Fibroblast of peridontal ligament (primary cell): ENCODE measurements around the gene TMEM95.
"Not testable (repeated sequence)": the region's sequence is repeated elsewhere in the genome, so short reads cannot be mapped to it uniquely, and the experiment has no call there.

Experiments used
- DNase-seq: peaks from one replicate; pipeline ENCODE4 v3.0.0-alpha.2; 2010; ENCODE audit errors: extremely low read depth

TMEM95 gene

DNA sequence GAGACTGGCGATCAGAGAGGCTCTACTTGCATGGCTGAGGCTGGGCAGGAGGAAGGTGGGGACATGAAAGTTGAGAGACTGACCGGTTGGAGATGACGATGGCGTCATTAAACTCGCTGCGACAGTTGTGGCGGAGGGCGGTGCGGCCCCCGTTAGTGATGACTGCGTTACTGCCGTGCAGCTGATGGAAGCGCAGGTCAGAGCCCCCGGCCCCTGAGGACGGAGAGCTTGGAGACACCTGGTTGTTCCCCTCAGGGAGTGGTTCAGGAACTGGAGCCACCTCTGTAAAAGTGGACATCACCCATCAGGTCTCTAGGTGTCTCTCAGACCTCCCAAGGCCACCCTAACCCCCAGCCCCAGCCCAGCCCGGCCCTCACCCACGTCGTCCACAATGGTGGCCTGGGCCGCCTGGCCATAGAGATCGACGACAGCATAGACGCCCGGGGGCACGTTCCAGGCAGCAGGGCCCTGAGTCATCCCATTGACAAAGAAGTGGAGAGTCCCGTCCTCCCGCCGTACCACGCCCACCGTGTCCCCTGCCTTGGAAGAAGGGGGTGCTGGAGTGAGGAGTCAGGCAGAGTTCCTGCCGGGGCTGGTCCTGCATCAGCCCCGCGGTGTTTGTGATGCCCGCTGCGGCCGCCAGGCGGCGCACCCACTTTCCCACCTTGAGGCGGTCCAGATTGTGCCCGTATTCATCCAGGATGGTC is 31.1 kb upstream of the TMEM95 start:
- no peak for DNase-seq

DNA sequence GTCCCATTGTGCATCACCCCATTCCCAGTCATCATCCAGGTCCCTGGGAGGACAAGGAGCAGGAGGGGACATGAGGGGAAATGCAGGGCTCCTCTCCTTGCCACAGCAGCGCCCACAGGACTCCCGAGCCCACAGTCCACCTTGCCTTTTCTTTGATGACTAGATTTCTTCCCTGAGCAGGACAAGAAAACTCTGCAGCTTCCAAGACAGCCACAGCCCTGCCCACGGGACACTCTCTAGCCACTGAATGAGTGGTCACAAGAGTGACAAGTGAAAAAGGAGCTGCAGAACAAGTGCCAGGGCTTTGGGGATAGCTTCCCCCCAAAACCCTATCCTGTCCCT is 30.5 kb upstream of the TMEM95 start:
- DNase-seq, result no peak

DNA sequence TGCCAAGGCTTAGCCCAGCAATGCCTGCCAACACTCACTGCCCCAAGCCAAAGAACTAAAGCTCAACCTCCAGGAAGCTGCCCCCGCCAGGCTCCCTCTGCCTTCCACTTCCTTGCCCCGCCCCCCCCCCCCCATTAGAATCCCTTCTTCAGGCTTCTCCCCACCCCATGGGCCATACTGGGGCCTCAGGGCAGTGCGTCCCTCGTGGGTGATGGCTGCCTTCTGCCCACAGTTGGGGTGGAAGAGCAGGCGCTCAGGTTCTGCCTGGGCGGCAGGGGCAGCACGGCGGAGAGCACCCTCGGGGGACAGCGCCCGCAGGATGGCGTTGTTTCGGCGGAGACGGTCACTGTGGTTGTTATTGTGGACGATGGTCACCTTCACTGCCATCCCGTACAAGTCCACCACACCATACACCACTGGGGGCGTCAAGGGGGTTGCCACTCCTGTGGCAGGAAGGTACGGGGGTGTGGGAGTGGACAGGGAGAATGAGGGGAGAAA is 29.9 kb upstream of the TMEM95 start:
- no peak for DNase-seq

DNA sequence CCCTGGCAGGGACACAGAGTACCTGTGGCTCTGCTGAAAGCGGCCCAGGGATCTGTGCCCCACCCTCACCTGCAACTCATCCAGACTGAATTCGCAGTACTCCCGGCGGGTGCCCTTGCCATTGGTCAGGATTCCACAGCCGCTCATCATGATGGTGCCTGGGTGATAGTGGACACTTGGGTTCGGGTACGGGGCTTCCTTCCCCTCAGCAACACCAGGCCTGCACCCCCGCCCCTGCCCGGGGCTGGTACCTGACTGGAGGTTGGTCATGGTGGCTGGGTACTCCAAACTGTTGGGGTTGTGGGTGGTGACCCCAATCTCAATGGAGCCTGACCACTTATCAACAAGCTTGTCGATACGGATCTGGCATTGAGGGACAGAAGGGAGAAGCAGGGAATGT is 28.8 kb upstream of the TMEM95 start:
- DNase-seq, result no peak

DNA sequence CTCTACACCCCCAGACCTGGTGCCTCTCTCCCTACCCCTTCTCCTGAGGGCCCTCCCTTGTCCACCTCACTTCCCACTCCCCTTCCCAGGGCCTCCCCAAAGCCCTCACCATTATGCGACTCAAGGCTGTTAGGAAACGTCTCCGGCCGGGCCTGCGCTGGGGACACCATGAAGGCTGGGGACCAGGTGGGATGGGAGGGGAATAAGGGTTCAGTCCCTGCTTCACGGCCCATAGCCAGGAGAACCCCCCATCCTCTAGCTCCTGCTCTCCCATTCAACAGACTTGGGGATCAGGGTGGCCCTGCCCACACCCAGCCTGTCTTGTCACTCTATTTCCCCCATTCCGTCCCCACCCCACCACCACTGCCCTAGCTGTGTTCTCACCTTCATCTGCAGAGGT is 27.9 kb upstream of the TMEM95 start:
- no peak for DNase-seq

DNA sequence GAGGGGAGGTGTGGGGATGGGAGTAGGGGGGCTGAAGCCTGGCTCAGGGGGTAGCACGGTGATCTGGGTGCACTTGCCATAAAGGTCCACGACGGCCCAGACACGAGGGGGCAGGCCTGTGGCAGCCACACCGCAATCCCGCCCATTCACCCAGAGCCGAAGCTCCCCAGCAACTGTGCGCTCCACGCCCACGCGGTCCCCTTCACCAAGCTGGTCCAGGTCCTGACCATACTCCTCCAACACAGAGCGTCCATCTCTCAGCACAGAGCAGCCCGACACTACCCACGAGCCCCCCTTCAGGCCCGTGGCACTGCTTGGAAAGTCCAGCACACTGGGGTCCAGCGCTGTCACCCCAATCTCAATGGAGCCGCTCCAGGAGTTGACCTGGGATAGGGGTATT is 27.5 kb upstream of the TMEM95 start:
- DNase-seq, result no peak

DNA sequence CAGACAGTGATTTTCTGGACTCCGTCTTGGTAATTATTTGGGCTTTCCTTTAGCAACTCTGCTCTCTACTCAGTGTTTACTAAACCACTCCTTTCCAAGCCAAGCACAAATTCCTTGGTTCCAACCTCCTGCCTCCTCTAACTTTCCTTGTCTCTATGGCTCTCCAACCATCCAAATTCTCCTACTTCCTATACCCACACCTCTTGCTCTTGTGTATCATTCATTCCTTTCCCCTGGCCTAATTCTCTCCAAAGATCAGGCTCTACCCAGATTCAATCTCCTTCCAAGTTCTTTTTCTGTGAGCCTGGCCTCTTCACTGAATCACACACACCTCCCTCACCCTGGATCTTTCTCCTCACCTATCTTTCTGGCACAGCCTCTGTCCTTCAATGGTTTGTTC is 26.9 kb upstream of the TMEM95 start:
- DNase-seq, result no peak

DNA sequence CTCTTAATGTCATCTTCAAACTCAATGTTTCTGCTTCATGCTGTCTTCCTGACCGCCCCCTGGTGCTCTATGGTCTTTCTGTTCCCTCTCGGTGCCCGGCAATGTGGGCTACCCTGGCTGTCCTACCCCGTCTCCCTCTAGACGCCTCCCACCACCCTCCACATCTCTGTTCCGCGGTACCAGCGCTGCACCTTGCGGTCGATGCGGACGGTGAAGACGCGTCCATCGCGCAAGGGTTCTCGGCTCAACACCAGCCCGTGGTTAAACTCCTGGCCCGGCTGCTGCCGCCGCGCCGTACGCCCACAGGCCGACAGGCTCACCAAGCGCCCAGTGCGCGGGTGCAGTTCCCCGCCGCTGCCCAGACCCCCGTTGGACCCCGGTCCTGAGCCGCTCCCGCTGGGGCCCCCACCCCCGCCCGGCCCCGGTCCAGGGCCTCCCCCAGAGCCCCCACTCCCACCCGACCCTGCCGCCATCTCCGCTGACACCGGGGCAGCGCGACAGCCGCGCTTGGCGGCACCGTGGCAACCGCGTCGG is 26.0 kb upstream of the TMEM95 start, which contains the start of gene NEURL4:
Gene NEURL4 (minus strand): TSS at position 496 of the 534 bp plus-strand sequence. CDS start 23 bp downstream, at position 473.
- DNase-seq, result no peak

DNA sequence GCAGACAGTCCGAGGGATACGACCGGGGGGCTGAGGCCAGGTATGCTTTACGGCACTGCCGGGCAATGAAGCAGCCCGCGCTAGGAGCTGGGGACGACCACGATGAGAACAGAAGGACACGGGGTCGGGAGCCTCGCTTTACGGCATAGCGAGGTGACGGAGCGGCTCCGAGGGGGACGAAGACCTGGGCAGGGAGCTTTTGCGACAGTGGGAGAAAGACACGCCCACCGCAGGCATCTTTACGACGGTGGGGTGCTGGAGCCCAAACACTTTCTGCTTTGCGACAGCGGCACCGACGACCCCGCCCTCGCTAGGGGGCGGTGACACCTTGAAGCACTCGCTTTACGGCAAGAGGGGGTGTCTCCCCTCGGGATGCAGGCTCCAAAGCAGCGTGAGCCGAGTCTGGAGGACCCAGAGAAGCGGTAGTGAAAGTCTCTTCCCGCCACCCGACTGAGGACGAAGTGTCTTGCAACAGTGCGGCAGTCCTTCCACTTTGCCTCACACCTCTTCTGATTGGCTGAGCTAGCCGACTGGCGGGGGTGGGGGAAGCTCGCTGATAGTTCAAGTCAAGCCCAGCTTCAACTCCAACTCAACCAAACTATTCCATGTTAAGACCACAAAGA is 25.5 kb upstream of the TMEM95 start:
- DNase-seq, result peak; percentile 97

DNA sequence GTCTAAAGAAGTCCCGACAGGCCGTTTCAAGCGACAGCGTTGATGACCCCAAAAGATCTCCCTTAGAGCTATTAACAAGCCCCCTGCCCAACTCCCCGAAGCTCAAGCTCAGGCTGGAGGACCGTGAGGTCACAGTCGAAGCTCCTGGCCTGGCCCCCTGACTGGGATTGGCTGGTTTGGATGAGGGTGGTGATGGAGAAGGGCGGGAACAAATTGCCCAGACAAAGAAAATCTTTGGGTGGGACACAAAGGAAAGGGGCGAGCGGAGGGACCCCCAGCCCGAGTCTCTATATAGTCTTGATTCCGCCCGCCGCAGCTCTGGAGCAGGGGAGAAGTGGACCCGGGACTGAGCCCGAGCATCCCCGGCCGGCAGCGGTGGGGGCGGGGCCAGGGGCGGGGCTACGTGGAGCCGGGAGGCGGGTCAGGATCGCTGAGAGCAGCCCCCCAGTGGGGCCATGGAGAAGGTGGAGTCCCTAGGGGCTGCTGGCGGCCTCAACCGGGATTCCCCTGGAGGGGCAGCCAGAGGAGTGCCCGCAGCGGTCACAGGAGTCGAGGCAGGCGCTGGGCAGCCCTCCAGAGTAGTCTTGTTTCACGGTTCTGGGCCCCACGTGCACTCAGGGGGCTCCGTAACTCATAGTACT is 24.8 kb upstream of the TMEM95 start:
- DNase-seq, result peak; percentile 71

DNA sequence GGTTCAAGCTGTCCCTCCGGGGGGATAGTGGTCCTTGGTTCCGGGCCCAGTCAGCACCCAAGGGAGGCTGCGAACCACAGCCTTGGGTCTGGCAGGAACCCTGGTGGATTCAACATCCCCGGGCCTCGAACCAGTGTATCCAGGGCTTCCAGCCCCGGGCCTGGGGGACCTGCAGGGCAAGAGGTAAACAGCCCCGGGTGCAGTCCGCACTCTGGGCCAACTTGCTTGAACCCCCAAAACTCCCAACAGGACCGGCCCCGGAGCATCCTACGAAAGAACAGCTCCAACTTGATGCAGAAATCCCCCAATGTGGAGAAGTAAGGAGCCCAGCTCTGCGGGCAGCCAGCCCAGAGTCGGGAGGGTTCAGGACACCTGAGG is 24.3 kb upstream of the TMEM95 start:
- DNase-seq, result no peak

DNA sequence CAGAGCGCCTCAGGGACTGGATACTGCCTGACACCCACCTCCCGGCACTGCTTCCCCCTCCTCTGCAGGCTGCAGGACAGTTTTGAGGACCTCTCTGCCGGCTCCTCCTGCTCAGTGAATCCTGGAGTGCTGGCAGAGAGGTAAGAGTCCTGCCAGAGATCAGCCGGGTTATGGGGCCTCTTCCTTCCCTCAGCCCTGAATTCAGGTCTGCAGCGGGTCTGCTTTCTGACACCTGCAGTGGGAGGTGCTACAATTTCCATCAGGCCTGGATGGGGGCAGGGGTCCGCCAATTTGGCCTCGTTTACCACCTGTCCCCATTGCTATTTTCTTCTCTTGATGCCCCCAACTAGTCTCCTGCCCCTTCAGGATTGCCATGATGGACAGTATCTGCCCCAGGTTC is 22.8 kb upstream of the TMEM95 start:
- DNase-seq, result no peak

DNA sequence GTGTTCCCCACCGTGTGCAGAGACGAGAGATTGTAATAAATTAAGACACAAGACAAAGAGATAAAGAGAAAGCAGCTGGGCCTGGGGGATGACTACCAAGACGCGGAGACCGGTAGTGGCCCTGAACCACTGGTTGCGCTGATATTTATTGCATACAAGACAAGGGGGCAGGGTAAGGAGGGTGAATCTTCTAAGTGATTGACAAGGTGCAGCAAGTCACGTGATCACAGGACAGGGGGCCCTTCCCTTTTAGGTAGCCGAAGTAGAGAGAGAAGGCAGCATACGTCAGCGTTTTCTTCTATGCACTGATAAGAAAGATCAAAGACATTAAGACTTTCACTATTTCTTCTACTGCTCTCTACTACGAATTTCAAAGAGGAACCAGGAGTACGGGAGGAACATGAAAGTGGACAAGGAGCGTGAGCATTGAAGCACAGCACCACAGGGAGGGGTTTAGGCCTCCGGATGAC is 22.3 kb upstream of the TMEM95 start:
- DNase-seq, result not testable (repeated sequence)

DNA sequence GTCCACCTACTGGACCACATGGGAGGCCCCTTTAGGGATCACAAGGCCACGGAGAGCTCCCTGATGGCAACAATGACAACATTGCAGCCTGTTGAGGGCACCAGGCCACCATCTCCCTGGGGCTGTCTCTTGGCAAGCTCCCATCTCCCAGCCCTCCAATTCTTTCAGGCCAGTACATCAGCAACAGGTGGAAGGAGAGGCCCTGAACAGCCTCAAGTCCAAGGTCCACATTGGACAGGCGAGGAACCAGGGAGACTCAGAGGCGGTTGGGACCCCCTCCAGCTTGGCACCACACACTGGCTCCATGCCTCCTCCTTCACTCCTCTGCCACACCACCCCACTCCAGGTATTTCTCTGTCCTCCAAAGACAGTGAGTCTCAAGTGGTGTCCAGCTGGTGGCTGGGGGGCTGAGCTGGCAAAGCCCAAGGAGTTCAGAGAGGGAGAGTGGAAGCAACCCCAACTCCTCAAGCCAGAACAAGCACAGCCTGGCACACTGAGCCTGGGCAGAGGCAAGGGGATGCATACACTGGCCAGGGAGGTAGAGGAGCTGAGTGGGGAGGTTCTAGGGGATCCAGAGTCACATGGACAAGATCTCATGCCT is 19.9 kb upstream of the TMEM95 start:
- no peak for DNase-seq

DNA sequence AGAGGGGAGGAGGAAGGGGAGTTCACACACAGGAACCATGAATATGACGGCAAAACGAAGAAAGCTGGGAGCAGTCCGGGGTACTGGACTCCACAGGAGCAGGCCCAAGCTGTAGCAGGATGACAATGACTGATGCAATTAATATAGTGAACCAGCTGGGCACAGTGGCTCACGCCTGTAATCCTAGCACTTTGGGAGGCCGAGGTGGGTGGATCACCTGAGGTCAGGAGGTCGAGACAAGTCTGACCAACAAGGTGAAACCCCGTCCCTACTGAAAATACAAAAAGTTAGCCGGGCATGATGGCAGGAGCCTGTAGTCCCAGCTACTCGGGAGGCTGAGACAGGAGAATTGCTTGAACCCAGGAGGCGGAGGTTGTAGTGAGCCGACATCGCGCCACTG is 19.2 kb upstream of the TMEM95 start:
- DNase-seq, result not testable (repeated sequence)

DNA sequence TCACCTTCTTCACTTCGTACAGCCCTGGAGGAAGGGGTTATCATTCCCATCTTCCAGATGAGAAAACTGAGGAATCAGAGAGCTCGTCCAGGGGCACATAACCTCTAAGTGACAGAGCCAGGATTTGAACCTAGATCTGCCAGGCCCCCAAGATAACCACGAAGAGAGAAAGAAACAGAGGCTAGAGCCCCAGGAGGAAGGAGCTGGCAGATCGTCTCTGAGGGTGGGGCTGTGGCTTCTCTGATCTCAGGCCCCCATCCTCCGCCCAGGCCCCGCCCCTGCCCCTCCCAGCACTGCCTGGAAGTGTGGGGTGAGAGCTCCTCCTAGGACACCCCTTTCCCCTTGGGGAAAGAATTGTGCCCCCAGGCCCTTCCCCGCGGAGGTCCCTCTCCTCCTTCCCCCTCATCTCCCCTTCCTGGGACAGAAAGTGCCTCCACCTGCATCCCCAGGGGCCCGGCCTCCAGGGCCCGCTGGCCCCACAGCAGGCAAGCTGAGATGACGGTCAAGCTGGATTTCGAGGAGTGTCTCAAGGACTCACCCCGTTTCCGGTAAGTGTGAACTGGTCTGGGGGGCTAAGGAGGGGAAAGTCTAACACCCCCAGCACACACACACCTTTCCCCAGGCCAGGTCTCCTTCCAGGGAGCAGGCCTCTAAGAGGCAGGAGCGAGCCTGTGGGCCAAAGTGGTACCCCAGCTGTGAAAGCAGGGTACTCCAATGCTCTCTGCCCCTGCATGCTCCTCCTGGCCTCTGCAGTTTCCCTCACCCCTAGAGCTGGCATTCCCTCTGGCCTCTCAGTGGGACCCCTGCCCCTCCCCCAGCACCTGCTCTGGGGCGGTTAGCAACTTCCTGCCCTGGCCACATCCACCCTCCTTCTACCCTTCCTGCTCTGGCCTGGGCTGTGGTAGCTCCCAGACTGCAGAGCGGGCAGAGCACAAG is 18.4 kb upstream of the TMEM95 start, which contains the start of gene ACAP1:
Gene ACAP1 (plus strand): TSS at position 290 of the 936 bp plus-strand sequence. CDS start 206 bp downstream, at position 496.
- DNase-seq, result no peak

DNA sequence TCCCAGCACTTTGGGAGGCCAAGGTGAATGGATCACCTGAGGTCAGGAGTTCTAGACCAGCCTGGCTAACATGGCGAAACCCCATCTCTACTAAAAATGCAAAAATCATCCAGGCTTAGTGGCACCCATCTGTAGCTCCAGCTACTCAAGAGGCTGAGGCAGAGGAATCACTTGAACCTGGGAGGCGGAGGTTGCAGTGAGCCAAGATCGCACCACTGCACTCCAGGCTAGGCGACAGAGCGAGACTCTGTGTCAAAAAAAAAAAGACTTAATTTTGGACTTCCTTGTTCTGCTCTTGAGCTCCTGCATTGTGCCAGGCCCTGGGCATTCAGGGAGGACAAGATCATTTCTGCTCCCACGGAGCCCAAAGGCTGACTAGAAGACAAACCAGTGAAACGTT is 17.4 kb upstream of the TMEM95 start:
- not testable (repeated sequence) for DNase-seq

DNA sequence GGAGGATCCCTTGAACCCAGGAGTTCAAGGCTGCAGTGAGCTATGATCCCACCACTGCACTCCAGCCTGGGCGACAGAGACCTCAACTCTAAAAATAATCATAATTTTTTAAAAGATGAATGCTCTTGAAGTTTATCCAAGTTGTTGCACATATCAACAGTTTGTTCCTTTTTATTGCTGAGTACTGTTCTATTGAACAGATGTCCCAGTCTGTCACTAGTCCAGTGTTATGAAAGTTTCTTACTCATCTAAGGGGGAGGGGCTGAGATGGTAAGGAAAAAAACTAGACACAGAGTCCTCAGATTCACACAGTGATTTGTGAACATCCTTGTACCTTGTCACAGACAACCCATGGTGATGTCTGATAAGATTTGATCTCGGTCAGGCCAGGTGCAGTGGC is 14.8 kb upstream of the TMEM95 start:
- DNase-seq, result no peak

DNA sequence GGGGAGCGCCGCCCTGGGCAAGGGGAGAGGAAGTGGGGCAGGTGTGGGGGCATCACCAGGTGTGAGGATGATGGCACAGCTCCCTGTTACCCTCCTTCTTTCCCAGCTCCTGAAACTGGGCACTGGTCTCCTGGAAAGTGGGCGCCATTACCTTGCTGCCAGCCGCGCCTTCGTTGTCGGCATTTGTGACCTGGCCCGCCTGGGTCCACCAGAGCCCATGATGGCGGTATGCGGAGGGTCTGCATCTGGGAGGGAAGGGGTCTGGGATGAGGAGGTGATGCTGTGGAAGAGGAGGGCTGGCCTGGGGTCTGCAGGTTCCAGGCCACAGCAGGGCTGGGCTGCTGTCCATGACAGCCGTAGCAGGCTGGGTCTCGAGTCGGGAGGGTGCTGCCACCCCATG is 13.1 kb upstream of the TMEM95 start:
- DNase-seq, result no peak

DNA sequence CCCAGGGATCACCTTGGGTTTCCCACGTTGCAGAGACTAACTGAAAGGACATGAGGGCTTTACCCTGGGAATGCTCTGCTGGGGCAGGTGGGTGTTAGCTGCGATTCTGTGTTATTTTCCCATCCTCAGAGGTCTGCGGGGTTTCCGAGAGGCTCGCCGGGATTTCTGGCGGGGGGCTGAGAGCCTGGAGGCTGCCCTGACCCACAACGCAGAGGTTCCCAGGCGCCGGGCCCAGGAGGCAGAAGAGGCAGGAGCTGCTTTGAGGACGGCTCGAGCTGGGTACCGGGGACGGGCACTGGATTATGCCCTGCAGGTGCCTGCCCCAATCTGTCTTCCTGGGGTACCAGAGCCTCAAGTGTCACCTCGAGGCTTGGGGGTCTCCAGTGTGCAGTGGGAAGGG is 11.7 kb upstream of the TMEM95 start:
- DNase-seq, result no peak
